ENCODE data around the gene LTF.

The LTF gene

DNA sequence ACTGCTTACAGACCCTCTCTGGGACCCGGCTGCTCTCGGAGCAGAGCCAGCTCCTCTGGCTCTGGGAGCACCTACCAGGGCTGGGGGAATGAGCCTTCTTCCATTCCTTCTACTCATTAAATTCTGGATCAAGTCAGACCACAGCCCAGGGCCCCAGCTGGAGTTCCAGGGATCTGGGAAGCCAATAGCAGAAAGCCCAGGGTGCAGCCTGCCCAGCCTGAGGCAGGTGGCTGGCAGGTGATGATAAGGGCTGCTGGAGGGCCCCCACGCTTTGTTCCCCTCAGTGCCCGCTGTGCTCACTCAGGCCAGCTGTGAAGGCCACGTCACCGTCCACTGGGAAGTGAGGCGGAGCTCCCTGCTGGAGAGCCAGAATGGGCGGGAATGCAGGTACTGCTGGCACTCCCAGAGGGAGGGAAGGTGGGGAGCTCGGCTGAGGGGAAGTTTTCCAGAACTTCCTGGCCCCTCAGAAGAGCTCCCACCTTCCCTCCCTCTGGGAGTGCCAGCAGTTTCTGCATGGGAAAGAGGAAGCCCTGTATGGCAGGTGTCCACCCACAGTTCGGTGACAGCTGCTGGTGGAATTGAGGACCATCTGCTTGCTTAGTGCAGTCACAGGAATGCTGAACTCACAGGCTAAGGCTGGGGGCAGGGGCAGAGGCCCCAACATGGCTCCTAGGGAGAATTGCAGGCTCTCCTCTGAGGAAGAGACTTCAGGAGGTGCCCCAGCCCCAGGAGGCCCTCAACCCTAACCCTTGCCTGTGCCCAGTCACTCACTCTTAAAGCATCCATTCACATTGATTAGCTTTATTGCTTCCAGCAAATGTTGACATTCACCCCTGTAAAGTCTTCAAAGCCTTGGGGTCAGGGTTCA is 20.4 kb upstream of the LTF start:
- Mint-ChIP-seq H3K9me3 (no peaks in the 10 kb centered on the region), H3K4me1 (peaks cover 14% of the 10 kb centered on the region)

GRCh38 chr3:46484388-46484787 is 19.7 kb upstream of the LTF start:
- Mint-ChIP-seq H3K4me3 (no peak overlapping the region), H3K36me3 (ENCODE audit: insufficient read depth) (peaks cover 7% of the 10 kb centered on the region), H3K9me3 (no peaks in the 10 kb centered on the region), H3K27ac (ENCODE audit: low read depth) (no peak overlapping the region), H3K27me3 (peaks cover 28% of the 10 kb centered on the region), H3K4me1 (peaks cover 10% of the 10 kb centered on the region)
- ATAC-seq (replicated peaks; ENCODE audit: extremely low read depth, poor library complexity, severe bottlenecking) (no peak), DNase-seq (ENCODE audit: low spot score in 2 of 2) (no peak)

More for the DNA sequence above, 20.4 kb upstream of the LTF start:
- DNase-seq (ENCODE audit: low spot score in 2 of 2) (no peak), ATAC-seq (replicated peaks; ENCODE audit: extremely low read depth, poor library complexity, severe bottlenecking) (no peak)
- no peak overlapping the region for H3K4me3 Mint-ChIP-seq
- no peak overlapping the region for H3K27ac Mint-ChIP-seq (ENCODE audit: low read depth)
- H3K27me3 Mint-ChIP-seq, result peaks cover 21% of the 10 kb centered on the region
- peaks cover 7% of the 10 kb centered on the region for H3K36me3 Mint-ChIP-seq (ENCODE audit: insufficient read depth)

- ATAC-seq (replicated peaks; ENCODE audit: extremely low read depth, poor library complexity, severe bottlenecking), result no peak
Observed at GRCh38 chr3:46483825-46484224, 19.1 kb upstream of the LTF start.

GRCh38 chr3:46482632-46483350 is 18.1 kb upstream of the LTF start:
- no peak overlapping the region for H3K27ac Mint-ChIP-seq (ENCODE audit: low read depth)

More at GRCh38 chr3:46483825-46484224, 19.1 kb upstream of the LTF start:
- DNase-seq (ENCODE audit: low spot score in 2 of 2), result no peak
- Mint-ChIP-seq H3K9me3 (no peaks in the 10 kb centered on the region), H3K27me3 (peaks cover 34% of the 10 kb centered on the region), H3K36me3 (ENCODE audit: insufficient read depth) (peaks cover 2% of the 10 kb centered on the region), H3K4me1 (peaks cover 5% of the 10 kb centered on the region), H3K27ac (ENCODE audit: low read depth) (no peak overlapping the region), H3K4me3 (no peak overlapping the region)

DNA sequence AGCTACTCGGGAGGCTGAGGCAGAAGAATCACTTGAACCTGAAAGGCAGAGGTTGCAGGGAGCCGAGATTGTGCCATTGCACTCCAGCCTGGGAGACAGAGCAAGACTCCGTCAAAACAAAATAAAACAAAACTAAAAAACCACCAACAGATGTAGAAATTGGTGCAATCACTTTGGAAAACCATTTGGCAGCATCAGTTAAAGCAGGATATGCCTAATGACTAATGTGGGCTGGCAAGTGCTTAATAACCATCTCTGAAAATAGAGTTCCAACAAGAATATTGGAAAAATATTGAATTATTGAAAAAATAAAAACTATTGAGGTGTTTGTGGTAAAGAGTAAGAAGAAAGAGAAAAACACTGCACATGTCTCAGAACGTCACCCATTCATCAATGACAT is 16.9 kb upstream of the LTF start:
- Mint-ChIP-seq H3K4me1 (no peaks in the 10 kb centered on the region), H3K9me3 (no peaks in the 10 kb centered on the region), H3K27me3 (peaks cover 55% of the 10 kb centered on the region), H3K4me3 (no peak overlapping the region), H3K36me3 (ENCODE audit: insufficient read depth) (no peaks in the 10 kb centered on the region), H3K27ac (ENCODE audit: low read depth) (no peak overlapping the region)
- DNase-seq (ENCODE audit: low spot score in 2 of 2), result no peak
- ATAC-seq (replicated peaks; ENCODE audit: extremely low read depth, poor library complexity, severe bottlenecking), result no peak

More at GRCh38 chr3:46482632-46483350, 18.1 kb upstream of the LTF start:
- Mint-ChIP-seq H3K4me3 (no peak overlapping the region), H3K9me3 (no peaks in the 10 kb centered on the region), H3K4me1 (no peaks in the 10 kb centered on the region), H3K36me3 (ENCODE audit: insufficient read depth) (no peaks in the 10 kb centered on the region), H3K27me3 (peaks cover 44% of the 10 kb centered on the region)
- no peak for DNase-seq (ENCODE audit: low spot score in 2 of 2)
- ATAC-seq (replicated peaks; ENCODE audit: extremely low read depth, poor library complexity, severe bottlenecking), result no peak

GRCh38 chr3:46480491-46481195 is 15.9 kb upstream of the LTF start:
- ATAC-seq (replicated peaks; ENCODE audit: extremely low read depth, poor library complexity, severe bottlenecking) (no peak), DNase-seq (ENCODE audit: low spot score in 2 of 2) (no peak)
- Mint-ChIP-seq H3K36me3 (ENCODE audit: insufficient read depth) (no peaks in the 10 kb centered on the region), H3K9me3 (peaks cover under 1% of the 10 kb centered on the region), H3K4me1 (no peaks in the 10 kb centered on the region), H3K27ac (ENCODE audit: low read depth) (no peak overlapping the region), H3K27me3 (peaks cover 55% of the 10 kb centered on the region), H3K4me3 (no peak overlapping the region)

DNA sequence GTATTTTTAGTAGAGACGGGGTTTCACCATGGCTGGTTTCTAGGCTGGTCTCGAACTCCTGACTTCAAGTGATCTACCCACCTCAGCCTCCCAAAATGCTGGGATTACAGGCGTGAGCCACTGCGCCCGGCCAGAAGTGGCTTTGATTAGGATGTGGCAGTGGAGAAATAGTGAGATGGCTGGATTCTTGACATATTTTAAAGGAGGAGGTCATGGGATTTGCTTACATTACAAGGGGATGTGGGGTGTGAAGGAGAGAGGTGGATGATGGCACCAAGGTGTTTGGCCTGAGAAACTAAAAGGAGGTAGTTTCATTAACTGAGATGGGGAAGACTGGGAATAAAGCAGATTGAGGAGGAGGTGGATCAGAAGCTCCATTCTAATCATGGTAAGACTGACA is 15.0 kb upstream of the LTF start:
- peaks cover 55% of the 10 kb centered on the region for H3K27me3 Mint-ChIP-seq
- no peaks in the 10 kb centered on the region for H3K4me1 Mint-ChIP-seq
- H3K27ac Mint-ChIP-seq (ENCODE audit: low read depth), result no peak overlapping the region
- H3K9me3 Mint-ChIP-seq, result peaks cover 10% of the 10 kb centered on the region
- DNase-seq (ENCODE audit: low spot score in 2 of 2) (no peak), ATAC-seq (replicated peaks; ENCODE audit: extremely low read depth, poor library complexity, severe bottlenecking) (no peak)
- H3K4me3 Mint-ChIP-seq, result no peak overlapping the region
- H3K36me3 Mint-ChIP-seq (ENCODE audit: insufficient read depth), result no peaks in the 10 kb centered on the region

DNA sequence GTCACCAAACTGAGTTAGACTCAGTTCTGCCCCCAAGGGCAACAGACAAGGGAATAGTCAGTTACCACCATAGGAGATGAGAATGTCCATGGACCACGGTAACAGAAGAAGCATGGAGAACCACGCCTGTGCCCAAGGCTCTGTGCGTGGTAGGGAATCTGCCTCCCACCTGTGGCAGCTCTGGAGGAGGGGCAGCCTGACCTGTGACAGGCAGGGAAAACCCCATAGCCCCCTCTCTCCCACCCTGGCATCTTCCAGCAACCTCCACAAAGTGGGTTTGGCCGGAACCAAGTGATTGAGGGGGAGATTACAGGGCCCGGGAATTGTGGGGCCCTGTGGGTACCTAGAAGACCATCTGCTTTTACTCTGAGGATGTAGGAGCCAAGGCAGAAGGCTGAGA is 14.3 kb upstream of the LTF start:
- no peak overlapping the region for H3K4me3 Mint-ChIP-seq
- no peak for ATAC-seq (replicated peaks; ENCODE audit: extremely low read depth, poor library complexity, severe bottlenecking)
- H3K27me3 Mint-ChIP-seq, result peaks cover 55% of the 10 kb centered on the region
- no peak for DNase-seq (ENCODE audit: low spot score in 2 of 2)
- no peak overlapping the region for H3K27ac Mint-ChIP-seq (ENCODE audit: low read depth)
- H3K9me3 Mint-ChIP-seq, result peaks cover 16% of the 10 kb centered on the region
- H3K36me3 Mint-ChIP-seq (ENCODE audit: insufficient read depth), result no peaks in the 10 kb centered on the region
- no peaks in the 10 kb centered on the region for H3K4me1 Mint-ChIP-seq

DNA sequence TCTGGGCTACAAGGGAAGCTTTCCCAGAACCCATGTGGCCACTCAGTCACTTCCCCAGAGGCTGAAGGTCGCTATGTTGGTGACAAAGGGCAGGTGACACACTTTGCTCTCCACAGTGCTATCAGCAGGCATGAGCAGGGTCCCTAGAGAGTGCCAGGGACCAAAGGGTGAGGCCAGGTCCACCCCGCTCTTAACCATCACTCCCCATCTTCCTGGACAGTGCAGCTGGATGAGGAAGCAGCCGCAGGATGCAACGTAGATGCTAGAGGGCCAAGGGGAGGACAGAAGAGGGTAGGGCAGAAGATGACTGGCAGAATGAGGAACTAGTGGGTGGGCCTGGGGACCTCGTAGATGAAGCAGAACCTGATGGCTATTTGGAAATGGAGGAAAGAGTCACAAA is 13.6 kb upstream of the LTF start:
- peaks cover 16% of the 10 kb centered on the region for H3K9me3 Mint-ChIP-seq
- peaks cover 58% of the 10 kb centered on the region for H3K27me3 Mint-ChIP-seq
- H3K27ac Mint-ChIP-seq (ENCODE audit: low read depth), result no peak overlapping the region
- DNase-seq (ENCODE audit: low spot score in 2 of 2) (no peak), ATAC-seq (replicated peaks; ENCODE audit: extremely low read depth, poor library complexity, severe bottlenecking) (no peak)
- no peaks in the 10 kb centered on the region for H3K4me1 Mint-ChIP-seq
- H3K36me3 Mint-ChIP-seq (ENCODE audit: insufficient read depth), result no peaks in the 10 kb centered on the region
- H3K4me3 Mint-ChIP-seq, result no peak overlapping the region

- no peak overlapping the region for H3K4me3 Mint-ChIP-seq
- H3K9me3 Mint-ChIP-seq, result peaks cover 16% of the 10 kb centered on the region
Observed at GRCh38 chr3:46477756-46478155, 13.1 kb upstream of the LTF start.

DNA sequence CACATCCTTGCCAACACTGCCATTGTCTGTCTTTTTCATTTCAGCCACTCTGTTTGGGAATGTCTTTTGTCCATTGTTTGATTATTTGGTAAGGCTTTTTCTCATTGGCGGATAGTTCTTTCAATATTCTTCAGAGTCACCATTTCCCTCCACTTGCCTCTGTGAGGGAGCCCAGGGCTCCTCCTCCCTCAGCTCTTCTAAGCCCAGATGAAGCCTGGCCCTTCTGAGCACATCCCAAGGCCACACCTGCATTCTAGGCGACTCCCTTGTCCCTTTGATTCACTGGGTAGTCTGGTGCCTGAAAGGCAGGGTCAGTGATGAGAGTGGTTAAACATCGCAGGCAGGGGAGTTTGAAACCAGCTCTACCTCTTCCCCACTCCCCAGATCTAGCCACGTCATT is 12.4 kb upstream of the LTF start:
- peaks cover 16% of the 10 kb centered on the region for H3K9me3 Mint-ChIP-seq
- peaks cover 65% of the 10 kb centered on the region for H3K27me3 Mint-ChIP-seq
- H3K4me3 Mint-ChIP-seq, result no peak overlapping the region
- no peak for ATAC-seq (replicated peaks; ENCODE audit: extremely low read depth, poor library complexity, severe bottlenecking)
- peaks cover 1% of the 10 kb centered on the region for H3K36me3 Mint-ChIP-seq (ENCODE audit: insufficient read depth)
- DNase-seq (ENCODE audit: low spot score in 2 of 2), result no peak
- H3K27ac Mint-ChIP-seq (ENCODE audit: low read depth), result no peak overlapping the region
- no peaks in the 10 kb centered on the region for H3K4me1 Mint-ChIP-seq

More at GRCh38 chr3:46477756-46478155, 13.1 kb upstream of the LTF start:
- Mint-ChIP-seq H3K36me3 (ENCODE audit: insufficient read depth) (peaks cover under 1% of the 10 kb centered on the region), H3K27ac (ENCODE audit: low read depth) (no peak overlapping the region), H3K4me1 (no peaks in the 10 kb centered on the region), H3K27me3 (peaks cover 59% of the 10 kb centered on the region)
- no peak for ATAC-seq (replicated peaks; ENCODE audit: extremely low read depth, poor library complexity, severe bottlenecking)
- DNase-seq (ENCODE audit: low spot score in 2 of 2), result no peak

DNA sequence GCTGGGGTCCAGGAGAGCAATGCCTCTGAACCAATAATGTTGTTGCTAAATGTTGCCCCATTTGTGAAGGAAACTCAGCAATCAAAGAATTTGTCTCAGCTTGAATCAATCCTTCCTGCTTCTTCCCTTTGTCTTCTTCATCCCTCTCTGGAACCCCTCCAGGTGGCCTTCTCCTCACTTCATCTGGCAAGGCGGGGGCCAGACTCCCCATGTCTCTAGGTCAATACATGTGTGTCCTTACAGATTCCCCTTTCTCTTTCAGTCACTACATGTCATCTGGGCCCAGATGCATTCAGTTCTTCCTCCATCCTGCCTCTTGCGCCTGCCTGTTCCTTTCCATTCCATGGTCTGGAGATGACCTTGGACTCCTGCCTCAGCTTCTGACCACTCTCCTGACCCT is 8.0 kb upstream of the LTF start:
- Mint-ChIP-seq H3K9me3 (peaks cover 16% of the 10 kb centered on the region), H3K36me3 (ENCODE audit: insufficient read depth) (peaks cover 1% of the 10 kb centered on the region), H3K4me3 (no peak overlapping the region), H3K4me1 (no peaks in the 10 kb centered on the region), H3K27me3 (peaks cover 44% of the 10 kb centered on the region), H3K27ac (ENCODE audit: low read depth) (no peak overlapping the region)
- DNase-seq (ENCODE audit: low spot score in 2 of 2) (no peak), ATAC-seq (replicated peaks; ENCODE audit: extremely low read depth, poor library complexity, severe bottlenecking) (no peak)
